Nephron (organoid): Measurements from ENCODE around the gene HSD17B4.
"Not testable (repeated sequence)": the region's sequence is repeated elsewhere in the genome, so short reads cannot be mapped to it uniquely, and the experiment has no call there.

Experiments used
- H3K27ac Mint-ChIP-seq, 3 experiments: 2 replicates each; pipeline ENCODE4 v1.8.0; 2020; ENCODE audit warnings: mixed read lengths in 3 of 3, mild to moderate bottlenecking in 2 of 3, moderate library complexity in 1 of 3
- H3K27me3 Mint-ChIP-seq: 2 replicates; pipeline ENCODE4 v1.8.0; 2021; ENCODE audit warnings: low read depth, mild to moderate bottlenecking, moderate library complexity, mixed read lengths
- H3K36me3 Mint-ChIP-seq: 2 replicates; pipeline ENCODE4 v1.8.0; 2020; ENCODE audit warnings: low read depth, mixed read lengths
- H3K4me1 Mint-ChIP-seq: 2 replicates; pipeline ENCODE4 v1.8.0; 2020; ENCODE audit warnings: mixed read lengths
- H3K4me3 Mint-ChIP-seq, 3 experiments: 2 replicates each; pipeline ENCODE4 v1.8.0; 2020; ENCODE audit warnings: mild to moderate bottlenecking in 3 of 3, mixed read lengths in 3 of 3, moderate library complexity in 2 of 3
- H3K9me3 Mint-ChIP-seq: 2 replicates; pipeline ENCODE4 v1.8.0; 2020; ENCODE audit warnings: mixed read lengths
- TF ChIP-seq, protein P1 (sequence below), 3 experiments: fragments of 200-600 bp; sonication (generic); IDR thresholded peaks; one replicate each; pipeline ENCODE4 v1.5.0; 2021; ENCODE audit warnings: antibody characterized with exemption in 3 of 3; ENCODE audit not compliant: unreplicated experiment in 3 of 3

Gene HSD17B4

DNA sequence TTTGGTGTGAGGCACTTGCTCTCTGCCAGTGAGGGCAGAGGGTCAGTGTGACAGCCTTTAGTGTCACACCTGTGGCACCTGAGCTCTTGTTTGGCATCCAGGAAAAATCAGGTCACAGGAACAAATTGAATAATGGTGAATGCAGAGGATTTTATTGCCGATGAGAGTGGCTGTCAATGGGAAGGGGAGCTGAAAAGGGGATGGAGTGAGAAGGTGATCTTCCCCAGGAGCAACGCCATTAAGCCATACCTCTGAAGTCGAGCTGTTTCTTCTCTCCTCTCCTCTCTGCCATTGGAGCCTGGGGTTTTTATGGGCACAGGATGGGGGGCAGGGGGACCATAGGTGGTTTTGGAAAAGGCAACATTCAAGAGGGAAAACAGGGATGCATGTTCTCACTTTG lies 2.4 kb upstream of the HSD17B4 start:
- TF ChIP-seq, protein P1, sequence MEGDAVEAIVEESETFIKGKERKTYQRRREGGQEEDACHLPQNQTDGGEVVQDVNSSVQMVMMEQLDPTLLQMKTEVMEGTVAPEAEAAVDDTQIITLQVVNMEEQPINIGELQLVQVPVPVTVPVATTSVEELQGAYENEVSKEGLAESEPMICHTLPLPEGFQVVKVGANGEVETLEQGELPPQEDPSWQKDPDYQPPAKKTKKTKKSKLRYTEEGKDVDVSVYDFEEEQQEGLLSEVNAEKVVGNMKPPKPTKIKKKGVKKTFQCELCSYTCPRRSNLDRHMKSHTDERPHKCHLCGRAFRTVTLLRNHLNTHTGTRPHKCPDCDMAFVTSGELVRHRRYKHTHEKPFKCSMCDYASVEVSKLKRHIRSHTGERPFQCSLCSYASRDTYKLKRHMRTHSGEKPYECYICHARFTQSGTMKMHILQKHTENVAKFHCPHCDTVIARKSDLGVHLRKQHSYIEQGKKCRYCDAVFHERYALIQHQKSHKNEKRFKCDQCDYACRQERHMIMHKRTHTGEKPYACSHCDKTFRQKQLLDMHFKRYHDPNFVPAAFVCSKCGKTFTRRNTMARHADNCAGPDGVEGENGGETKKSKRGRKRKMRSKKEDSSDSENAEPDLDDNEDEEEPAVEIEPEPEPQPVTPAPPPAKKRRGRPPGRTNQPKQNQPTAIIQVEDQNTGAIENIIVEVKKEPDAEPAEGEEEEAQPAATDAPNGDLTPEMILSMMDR (IDR thresholded peaks at IDR 0.05; ENCODE audit: unreplicated experiment in 3 of 3): no peak
- no peak overlapping the region for H3K4me3 Mint-ChIP-seq
- H3K9me3 Mint-ChIP-seq: peaks cover 18% of the 10 kb centered on the region
- no peaks in the 10 kb centered on the region for H3K27me3 Mint-ChIP-seq
- H3K4me1 Mint-ChIP-seq: peaks cover 6% of the 10 kb centered on the region
- no peaks in the 10 kb centered on the region for H3K36me3 Mint-ChIP-seq
- H3K27ac Mint-ChIP-seq: no peak overlapping the region

GRCh38 chr5:119450627-119451026 lies 1.7 kb upstream of the HSD17B4 start:
- Mint-ChIP-seq H3K4me3 (peak overlapping the region; percentile 7 to 72 (median 37)), H3K9me3 (peaks cover 18% of the 10 kb centered on the region)
- H3K4me1 Mint-ChIP-seq, H3K27ac Mint-ChIP-seq, H3K27me3 Mint-ChIP-seq, H3K36me3 Mint-ChIP-seq: not testable (repeated sequence)

- H3K27ac Mint-ChIP-seq: no peak overlapping the region
- TF ChIP-seq, protein P1 (IDR thresholded peaks at IDR 0.05; ENCODE audit: unreplicated experiment in 3 of 3): no peak
- H3K4me3 Mint-ChIP-seq: peak overlapping the region; percentile 95 to 98 (median 96)
- peaks cover 6% of the 10 kb centered on the region for H3K4me1 Mint-ChIP-seq
- H3K27me3 Mint-ChIP-seq: no peaks in the 10 kb centered on the region
- H3K9me3 Mint-ChIP-seq: peaks cover 18% of the 10 kb centered on the region
- H3K36me3 Mint-ChIP-seq: peaks cover 7% of the 10 kb centered on the region
Measured at GRCh38 chr5:119451561-119451960, 736 bp upstream of the HSD17B4 start.

- Mint-ChIP-seq H3K27ac (peak overlapping the region; percentile 25 to 83 (median 56)), H3K9me3 (peaks cover 18% of the 10 kb centered on the region), H3K4me3 (peak overlapping the region; percentile 95 to 98 (median 96)), H3K27me3 (no peaks in the 10 kb centered on the region), H3K36me3 (peaks cover 11% of the 10 kb centered on the region), H3K4me1 (peaks cover 8% of the 10 kb centered on the region)
- TF ChIP-seq, protein P1 (IDR thresholded peaks at IDR 0.05; ENCODE audit: unreplicated experiment in 3 of 3): no peak
Measured at GRCh38 chr5:119452060-119452372, 281 bp upstream of the HSD17B4 start.

GRCh38 chr5:119453040-119453373 lies 710 bp downstream of the HSD17B4 start:
- TF ChIP-seq, protein P1 (IDR thresholded peaks at IDR 0.05; ENCODE audit: unreplicated experiment in 3 of 3): no peak
- Mint-ChIP-seq H3K9me3 (peaks cover 18% of the 10 kb centered on the region), H3K4me1 (peaks cover 10% of the 10 kb centered on the region)

GRCh38 chr5:119454171-119454570 lies 1.9 kb downstream of the HSD17B4 start:
- Mint-ChIP-seq H3K4me1 (peaks cover 10% of the 10 kb centered on the region), H3K36me3 (peaks cover 26% of the 10 kb centered on the region), H3K9me3 (peaks cover 17% of the 10 kb centered on the region), H3K27me3 (no peaks in the 10 kb centered on the region), H3K4me3 (peak overlapping the region in 1 of 3 experiments; percentile 98), H3K27ac (no peak overlapping the region)
- TF ChIP-seq, protein P1 (IDR thresholded peaks at IDR 0.05; ENCODE audit: unreplicated experiment in 3 of 3): no peak

More at GRCh38 chr5:119453040-119453373, 710 bp downstream of the HSD17B4 start:
- peak overlapping the region; percentile 95 to 98 (median 96) for H3K4me3 Mint-ChIP-seq
- peaks cover 21% of the 10 kb centered on the region for H3K36me3 Mint-ChIP-seq
- H3K27ac Mint-ChIP-seq: peak overlapping the region; percentile 25 to 83 (median 56)
- no peaks in the 10 kb centered on the region for H3K27me3 Mint-ChIP-seq
